ENCODE results near the gene NXPH3.

DNA sequence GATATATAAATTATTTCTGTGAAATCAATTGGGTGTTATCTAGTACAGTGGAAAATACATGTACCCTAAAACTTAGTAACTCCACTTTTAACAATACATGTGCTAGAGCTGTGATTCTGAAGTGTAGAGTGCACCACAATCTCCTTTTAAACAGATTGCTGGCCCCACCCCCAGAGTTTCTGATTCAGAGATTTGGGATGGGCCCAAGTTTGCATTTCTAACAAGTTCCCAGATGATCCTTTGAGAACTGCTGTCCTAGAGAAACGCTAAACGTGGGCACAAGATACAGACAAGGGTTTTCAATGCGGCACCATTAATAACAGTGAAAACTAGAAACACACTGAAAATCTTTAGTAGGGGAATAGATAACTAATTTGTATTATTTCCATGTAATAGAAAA lies 49.2 kb downstream of the NXPH3 start:
- TF ChIP-seq POLR2AphosphoS5 (IDR thresholded peaks at IDR 0.05; ENCODE audit: low read depth) = no peak
- TF ChIP-seq, protein P1, sequence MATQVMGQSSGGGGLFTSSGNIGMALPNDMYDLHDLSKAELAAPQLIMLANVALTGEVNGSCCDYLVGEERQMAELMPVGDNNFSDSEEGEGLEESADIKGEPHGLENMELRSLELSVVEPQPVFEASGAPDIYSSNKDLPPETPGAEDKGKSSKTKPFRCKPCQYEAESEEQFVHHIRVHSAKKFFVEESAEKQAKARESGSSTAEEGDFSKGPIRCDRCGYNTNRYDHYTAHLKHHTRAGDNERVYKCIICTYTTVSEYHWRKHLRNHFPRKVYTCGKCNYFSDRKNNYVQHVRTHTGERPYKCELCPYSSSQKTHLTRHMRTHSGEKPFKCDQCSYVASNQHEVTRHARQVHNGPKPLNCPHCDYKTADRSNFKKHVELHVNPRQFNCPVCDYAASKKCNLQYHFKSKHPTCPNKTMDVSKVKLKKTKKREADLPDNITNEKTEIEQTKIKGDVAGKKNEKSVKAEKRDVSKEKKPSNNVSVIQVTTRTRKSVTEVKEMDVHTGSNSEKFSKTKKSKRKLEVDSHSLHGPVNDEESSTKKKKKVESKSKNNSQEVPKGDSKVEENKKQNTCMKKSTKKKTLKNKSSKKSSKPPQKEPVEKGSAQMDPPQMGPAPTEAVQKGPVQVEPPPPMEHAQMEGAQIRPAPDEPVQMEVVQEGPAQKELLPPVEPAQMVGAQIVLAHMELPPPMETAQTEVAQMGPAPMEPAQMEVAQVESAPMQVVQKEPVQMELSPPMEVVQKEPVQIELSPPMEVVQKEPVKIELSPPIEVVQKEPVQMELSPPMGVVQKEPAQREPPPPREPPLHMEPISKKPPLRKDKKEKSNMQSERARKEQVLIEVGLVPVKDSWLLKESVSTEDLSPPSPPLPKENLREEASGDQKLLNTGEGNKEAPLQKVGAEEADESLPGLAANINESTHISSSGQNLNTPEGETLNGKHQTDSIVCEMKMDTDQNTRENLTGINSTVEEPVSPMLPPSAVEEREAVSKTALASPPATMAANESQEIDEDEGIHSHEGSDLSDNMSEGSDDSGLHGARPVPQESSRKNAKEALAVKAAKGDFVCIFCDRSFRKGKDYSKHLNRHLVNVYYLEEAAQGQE (IDR thresholded peaks at IDR 0.05; ENCODE audit: insufficient replicate concordance, low read depth) = no peak
- TF ChIP-seq, protein P2, sequence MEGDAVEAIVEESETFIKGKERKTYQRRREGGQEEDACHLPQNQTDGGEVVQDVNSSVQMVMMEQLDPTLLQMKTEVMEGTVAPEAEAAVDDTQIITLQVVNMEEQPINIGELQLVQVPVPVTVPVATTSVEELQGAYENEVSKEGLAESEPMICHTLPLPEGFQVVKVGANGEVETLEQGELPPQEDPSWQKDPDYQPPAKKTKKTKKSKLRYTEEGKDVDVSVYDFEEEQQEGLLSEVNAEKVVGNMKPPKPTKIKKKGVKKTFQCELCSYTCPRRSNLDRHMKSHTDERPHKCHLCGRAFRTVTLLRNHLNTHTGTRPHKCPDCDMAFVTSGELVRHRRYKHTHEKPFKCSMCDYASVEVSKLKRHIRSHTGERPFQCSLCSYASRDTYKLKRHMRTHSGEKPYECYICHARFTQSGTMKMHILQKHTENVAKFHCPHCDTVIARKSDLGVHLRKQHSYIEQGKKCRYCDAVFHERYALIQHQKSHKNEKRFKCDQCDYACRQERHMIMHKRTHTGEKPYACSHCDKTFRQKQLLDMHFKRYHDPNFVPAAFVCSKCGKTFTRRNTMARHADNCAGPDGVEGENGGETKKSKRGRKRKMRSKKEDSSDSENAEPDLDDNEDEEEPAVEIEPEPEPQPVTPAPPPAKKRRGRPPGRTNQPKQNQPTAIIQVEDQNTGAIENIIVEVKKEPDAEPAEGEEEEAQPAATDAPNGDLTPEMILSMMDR (IDR thresholded peaks at IDR 0.05; ENCODE audit: insufficient read depth, low read length) = no peak

All from HL-60 (cell line).